Measurements from ENCODE around the gene PIAS4.

Gene PIAS4

GRCh38 chr19:4037301-4037949, 29.9 kb downstream of the PIAS4 start:
- H3F3A ChIP-seq (ENCODE audit: control insufficient read depth, insufficient read depth), result no peaks in the 10 kb centered on the region; the same call in none of the 2 replicates
- no peak overlapping the region for H3K4me2 ChIP-seq (ENCODE audit: low read length)
- peaks cover 35% of the 10 kb centered on the region for H3K36me3 ChIP-seq (ENCODE audit: control insufficient read depth, low read length)
- H3K4me3 ChIP-seq (ENCODE audit: low read length), result no peak overlapping the region
- H3K27ac ChIP-seq (ENCODE audit: low read depth, low read length), result no peak overlapping the region
- H4K20me1 ChIP-seq (ENCODE audit: control insufficient read depth, insufficient read depth, low read depth, low read length), result no peaks in the 10 kb centered on the region
- H3K79me2 ChIP-seq (ENCODE audit: control insufficient read depth, low read length), result 0 out of 2 replicates have a peak, but pooled peaks cover 2% of the 10 kb centered on the region
- no peaks in the 10 kb centered on the region for H3K9me2 ChIP-seq (replicated peaks; ENCODE audit: control insufficient read depth, low read length)
- peaks cover 9% of the 10 kb centered on the region; the same call in 1 of the 2 replicates for H3K9me3 ChIP-seq (ENCODE audit: control insufficient read depth, insufficient read depth, low read length)
- no peaks in the 10 kb centered on the region for H3K4me1 ChIP-seq (ENCODE audit: control insufficient read depth, low read length)
- TF ChIP-seq CTCF (IDR thresholded peaks at IDR 0.05; ENCODE audit: low read depth, low read length, poor library complexity, severe bottlenecking), result no peak
- TF ChIP-seq EZH2phosphoT487 (IDR thresholded peaks at IDR 0.05; ENCODE audit: borderline replicate concordance, low read length), result no peak
- H3K27me3 ChIP-seq (ENCODE audit: control insufficient read depth, low read length), result no peaks in the 10 kb centered on the region

- Histone ChIP-seq H4K20me1 (ENCODE audit: control insufficient read depth, insufficient read depth, low read depth, low read length) (no peaks in the 10 kb centered on the region), H3K36me3 (ENCODE audit: control insufficient read depth, low read length) (peaks cover 35% of the 10 kb centered on the region), H3K27me3 (ENCODE audit: control insufficient read depth, low read length) (no peaks in the 10 kb centered on the region), H3K4me3 (ENCODE audit: low read length) (no peak overlapping the region), H3K9me3 (ENCODE audit: control insufficient read depth, insufficient read depth, low read length) (peaks cover 9% of the 10 kb centered on the region; the same call in 1 of the 2 replicates), H3K4me2 (ENCODE audit: low read length) (no peak overlapping the region), H3K79me2 (ENCODE audit: control insufficient read depth, low read length) (0 out of 2 replicates have a peak, but pooled peaks cover 3% of the 10 kb centered on the region), H3K4me1 (ENCODE audit: control insufficient read depth, low read length) (no peaks in the 10 kb centered on the region), H3K27ac (ENCODE audit: low read depth, low read length) (no peak overlapping the region), H3F3A (ENCODE audit: control insufficient read depth, insufficient read depth) (peaks cover 3% of the 10 kb centered on the region), H3K9me2 (replicated peaks; ENCODE audit: control insufficient read depth, low read length) (no peaks in the 10 kb centered on the region)
- TF ChIP-seq EZH2phosphoT487 (IDR thresholded peaks at IDR 0.05; ENCODE audit: borderline replicate concordance, low read length) (no peak), CTCF (IDR thresholded peaks at IDR 0.05; ENCODE audit: low read depth, low read length, poor library complexity, severe bottlenecking) (no peak)
Measured at GRCh38 chr19:4038057-4038456, 30.5 kb downstream of the PIAS4 start.

GRCh38 chr19:4038661-4039423, 31.3 kb downstream of the PIAS4 start:
- H3K4me1 ChIP-seq (ENCODE audit: control insufficient read depth, low read length), result no peaks in the 10 kb centered on the region
- H3K9me2 ChIP-seq (replicated peaks; ENCODE audit: control insufficient read depth, low read length), result no peaks in the 10 kb centered on the region
- no peaks in the 10 kb centered on the region for H4K20me1 ChIP-seq (ENCODE audit: control insufficient read depth, insufficient read depth, low read depth, low read length)
- no peak overlapping the region for H3K4me2 ChIP-seq (ENCODE audit: low read length)
- H3K36me3 ChIP-seq (ENCODE audit: control insufficient read depth, low read length), result peaks cover 32% of the 10 kb centered on the region
- H3K27ac ChIP-seq (ENCODE audit: low read depth, low read length), result no peak overlapping the region
- peaks cover 4% of the 10 kb centered on the region for H3K79me2 ChIP-seq (ENCODE audit: control insufficient read depth, low read length)
- H3K4me3 ChIP-seq (ENCODE audit: low read length), result no peak overlapping the region
- peaks cover 9% of the 10 kb centered on the region; the same call in 1 of the 2 replicates for H3K9me3 ChIP-seq (ENCODE audit: control insufficient read depth, insufficient read depth, low read length)
- H3K27me3 ChIP-seq (ENCODE audit: control insufficient read depth, low read length), result no peaks in the 10 kb centered on the region
- TF ChIP-seq CTCF (IDR thresholded peaks at IDR 0.05; ENCODE audit: low read depth, low read length, poor library complexity, severe bottlenecking), result no peak
- no peak for TF ChIP-seq EZH2phosphoT487 (IDR thresholded peaks at IDR 0.05; ENCODE audit: borderline replicate concordance, low read length)
- H3F3A ChIP-seq (ENCODE audit: control insufficient read depth, insufficient read depth), result peaks cover 5% of the 10 kb centered on the region
